Activated CD8-positive, alpha-beta memory T cell treated with anti-CD3 and anti-CD28 coated beads, Interleukin-2, amount 50 U/mL, for 24 hours (primary cell): ENCODE data around the gene PDZD2.

ENCODE experiments used
- DNase-seq: peaks from one replicate; pipeline ENCODE4 v3.0.0-alpha.2; 2020; ENCODE audit errors: extremely low read depth

Gene PDZD2

DNA sequence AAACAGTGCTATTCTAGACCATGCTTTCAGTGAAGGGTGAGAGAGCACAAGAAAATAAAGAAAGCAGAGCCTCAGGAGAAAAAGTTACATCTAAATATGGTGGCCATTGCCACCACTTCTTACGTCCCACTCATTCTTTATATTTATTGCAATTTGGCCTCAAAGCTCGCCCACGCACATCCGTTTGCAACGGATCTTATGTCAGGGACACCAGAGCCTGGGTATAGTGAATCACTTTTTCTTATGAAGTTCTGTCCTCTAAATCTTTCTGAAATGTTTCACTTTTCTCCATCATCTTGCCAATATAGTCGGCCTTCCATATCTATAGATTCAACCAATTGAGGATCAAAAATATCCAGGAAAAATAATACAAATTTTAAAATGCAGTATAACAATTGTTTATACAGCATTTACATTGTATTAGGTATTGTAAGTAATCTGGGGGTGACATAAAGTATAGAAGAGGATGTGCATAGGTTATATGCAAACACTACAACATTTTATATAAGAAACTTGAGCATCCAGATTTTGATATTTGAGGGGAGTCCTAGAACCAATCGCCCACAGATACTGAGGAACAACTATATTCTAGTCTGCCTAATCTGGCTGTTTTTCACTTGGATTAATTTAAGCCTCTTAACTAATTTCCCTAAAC lies 500.0 kb downstream of the PDZD2 start:
- DNase-seq = peak; percentile 28

DNA sequence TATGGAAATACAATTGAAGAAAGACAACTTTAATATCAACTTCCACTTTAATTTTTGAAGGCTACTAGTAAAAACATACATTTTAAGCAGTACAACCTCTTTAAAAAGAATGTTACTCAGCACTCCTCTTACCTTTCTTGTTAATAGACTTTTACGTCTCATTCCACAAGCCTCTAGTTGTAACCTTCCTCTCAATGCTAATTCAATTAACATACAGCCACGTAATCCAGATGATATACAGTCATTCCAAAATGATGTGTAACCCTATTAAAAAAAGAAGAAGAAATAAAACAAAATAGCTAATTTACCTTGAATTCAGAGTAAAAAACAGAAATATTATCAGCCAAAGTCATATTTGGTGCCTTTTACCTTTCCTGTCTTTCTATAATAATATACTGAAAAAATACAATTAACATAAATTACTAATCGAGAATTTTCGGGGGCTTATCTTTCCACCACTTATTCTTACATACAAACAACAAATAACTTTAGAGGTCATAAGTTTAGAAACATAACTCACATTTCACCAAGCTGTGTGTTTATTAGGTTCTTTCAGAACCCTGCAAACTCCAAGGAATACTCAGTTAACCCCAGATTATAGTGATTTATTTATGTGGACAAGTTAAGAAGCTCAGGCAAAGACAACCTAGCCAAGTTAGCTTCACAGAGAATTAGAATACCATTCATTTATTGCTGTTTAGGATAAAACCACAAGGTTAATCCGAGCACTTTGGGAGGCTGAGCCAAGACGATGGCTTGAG lies 504.9 kb downstream of the PDZD2 start:
- no peak for DNase-seq

DNA sequence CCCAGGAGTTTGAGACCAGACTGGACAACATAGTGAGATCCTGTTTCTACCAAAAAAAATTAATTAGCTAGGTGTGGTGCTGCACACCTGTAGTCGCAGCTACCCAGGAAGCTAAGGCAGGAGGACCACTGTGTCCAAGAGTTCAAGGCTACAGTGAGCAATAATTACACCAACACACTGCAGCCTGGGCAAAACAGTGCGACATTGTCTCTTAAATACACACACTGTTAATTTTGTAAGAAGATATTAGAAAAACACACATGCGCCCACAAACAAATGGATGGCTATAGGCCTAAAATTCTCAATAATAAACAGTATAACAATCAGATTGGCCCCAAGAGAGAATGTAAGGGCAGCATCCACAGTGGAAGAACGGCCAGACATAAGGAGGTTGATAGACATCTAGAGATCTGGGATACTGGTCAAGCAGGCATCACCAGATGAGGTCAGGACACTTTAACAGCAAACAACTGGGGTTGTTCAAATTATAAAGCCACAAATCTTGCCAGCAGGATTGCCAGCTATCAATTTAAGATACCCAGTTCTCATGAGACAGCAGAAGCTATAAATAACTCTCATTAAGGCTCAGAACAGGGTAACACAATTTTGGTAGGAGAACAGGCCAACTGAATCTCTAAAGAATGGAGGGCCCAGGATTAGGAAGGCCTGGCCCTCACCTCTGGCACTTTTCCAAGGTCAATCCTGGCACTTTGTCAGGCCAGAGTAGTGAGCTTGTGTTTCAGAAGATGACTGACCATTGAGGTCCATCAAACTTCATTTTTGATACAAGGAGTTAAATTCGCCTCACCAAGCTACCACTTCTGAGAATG lies 505.7 kb downstream of the PDZD2 start:
- no peak for DNase-seq

DNA sequence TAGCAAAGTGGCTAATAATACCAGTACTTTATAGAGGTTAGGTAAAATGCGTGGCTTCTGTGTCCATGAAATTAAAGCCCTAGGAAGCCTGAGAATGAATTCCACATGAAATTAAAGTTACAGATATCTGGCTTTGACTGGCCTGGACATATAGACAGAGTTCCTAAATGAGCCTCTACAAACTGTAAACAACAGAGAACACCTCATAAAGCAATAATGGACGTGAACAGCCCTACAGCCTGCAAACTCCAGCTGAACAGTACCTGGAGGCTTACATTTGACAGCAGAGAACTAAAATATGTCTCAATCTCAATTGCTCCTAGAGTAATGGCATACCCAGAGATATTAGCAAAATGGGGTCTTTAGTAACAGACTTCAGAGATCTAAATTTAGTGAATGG lies 506.4 kb downstream of the PDZD2 start:
- DNase-seq = no peak

DNA sequence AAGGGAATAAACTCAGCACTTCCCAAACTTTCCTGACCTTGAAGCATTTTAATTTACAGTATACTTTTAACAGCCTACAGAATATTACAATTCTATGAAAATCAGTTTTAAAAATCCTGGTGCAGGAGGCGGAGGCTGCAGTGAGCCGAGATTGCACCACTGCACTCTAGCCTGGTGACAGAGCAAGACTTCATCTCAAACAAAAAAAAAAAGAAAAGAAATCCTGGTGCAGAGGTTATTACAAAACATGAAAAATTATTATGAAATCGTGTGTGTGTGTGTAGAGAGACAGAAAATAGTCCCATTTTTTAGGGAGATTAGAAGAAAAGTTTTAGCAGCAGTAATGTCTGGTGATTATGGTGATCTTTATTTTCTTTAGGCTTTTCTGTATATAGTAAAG lies 508.3 kb downstream of the PDZD2 start:
- no peak for DNase-seq

DNA sequence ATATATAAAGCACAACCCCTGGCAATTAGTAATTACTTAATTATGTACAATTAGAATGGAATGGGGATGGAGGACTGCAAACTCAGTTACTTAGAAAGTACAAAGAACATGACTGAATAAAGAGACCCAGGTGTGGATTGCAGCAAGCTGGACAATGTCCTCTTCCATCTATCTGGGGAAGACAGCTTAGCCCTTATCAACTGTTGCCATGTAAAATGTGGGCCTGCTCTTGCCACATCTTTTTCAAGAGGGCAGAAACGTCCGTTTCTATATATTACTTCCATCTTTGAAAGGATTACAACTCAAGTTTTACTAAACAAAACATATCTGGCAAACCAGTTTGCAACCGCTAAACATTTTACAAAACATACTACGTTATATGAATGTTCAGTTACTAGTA lies 509.0 kb downstream of the PDZD2 start:
- DNase-seq = no peak

DNA sequence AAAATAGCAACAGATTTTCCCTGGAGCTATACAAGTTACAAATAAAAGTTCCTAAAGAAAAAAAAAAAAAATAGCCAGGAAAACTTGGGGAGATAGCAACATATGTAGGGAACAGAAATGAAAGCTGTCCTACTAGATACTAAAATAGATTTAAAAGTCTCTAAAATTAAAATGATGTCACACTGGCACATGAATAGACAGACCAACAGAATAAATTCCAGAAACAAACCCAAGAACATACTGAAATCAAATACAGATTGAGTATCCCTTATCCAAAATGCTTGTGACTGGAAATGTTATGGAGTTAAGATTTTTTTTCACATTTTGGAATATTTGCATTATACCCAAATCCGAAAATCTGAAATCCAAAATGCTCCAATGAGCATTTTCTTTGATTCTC lies 511.4 kb downstream of the PDZD2 start:
- DNase-seq = no peak

DNA sequence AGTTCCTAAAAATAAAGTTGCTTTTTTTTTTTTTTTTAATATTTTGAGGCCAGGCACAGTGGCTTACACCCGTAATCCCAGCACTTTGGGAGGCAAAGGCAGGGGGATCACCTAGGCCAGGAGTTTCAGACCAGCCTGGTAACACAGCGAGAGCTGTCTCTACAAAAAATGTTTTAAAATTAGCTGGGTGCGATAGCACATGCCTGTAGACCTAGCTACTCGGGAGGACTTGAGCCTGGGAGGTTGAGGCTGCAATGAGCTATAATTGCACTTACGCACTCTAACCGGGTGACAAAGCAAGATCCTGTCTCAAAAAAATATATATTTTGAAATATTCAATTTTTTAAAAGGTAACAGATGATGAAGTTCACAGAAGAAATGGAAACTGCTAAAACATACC lies 512.3 kb downstream of the PDZD2 start:
- no peak for DNase-seq

DNA sequence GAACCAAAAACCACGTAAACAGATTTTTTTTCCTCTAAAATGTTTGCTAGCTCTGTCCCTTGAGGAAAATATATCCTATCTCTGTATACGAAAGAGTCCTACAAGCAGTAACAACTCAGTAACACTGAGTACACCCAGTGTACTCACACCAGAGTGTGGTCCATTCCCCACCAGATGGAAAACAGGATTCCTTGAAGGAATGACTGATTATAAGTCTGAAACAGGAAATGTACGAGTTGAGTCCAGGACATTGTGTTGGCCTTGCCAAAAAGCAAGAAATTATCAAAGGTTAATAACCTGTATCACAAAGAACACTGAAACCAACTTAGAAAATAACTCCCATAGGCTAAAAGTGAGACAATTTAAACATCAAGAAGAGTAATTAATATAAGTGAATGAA lies 514.8 kb downstream of the PDZD2 start:
- no peak for DNase-seq

DNA sequence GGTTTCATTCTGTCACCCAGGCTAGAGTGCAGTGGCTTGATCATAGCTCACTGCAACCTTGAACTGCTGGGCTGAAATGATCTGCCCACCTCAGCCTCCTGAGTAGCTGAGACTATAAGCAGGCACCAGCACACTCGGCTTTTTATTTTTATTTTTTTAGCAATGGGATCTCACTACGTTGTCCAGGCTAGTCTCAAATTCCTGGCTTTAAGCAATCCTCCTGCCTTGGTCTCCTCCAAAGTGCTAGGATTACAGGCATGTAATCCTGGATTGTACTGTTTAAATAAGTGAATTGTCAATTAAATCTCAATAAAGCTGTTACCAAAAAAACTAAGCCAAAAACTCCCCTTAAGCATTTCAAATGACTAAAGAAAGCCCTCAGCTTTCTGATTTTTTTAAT lies 516.3 kb downstream of the PDZD2 start:
- DNase-seq = no peak

DNA sequence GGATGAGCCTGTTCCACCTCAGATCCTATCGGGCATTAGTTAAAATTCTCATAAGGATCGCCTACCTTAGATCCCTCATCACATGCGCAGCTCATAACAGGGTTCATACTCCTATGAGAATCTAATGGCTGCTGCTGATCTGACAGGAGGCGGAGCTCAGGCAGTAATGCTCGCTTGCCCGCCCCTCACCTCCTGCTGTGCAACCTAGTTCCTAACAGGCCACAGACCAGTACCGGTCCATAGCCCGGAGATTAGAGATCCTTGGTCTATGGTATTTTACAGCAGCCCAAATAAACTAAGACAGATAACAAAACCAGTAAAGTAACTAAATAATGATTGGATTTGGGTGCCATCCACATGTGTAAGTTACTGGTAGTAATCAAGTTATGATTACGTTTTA lies 517.7 kb downstream of the PDZD2 start:
- no peak for DNase-seq

DNA sequence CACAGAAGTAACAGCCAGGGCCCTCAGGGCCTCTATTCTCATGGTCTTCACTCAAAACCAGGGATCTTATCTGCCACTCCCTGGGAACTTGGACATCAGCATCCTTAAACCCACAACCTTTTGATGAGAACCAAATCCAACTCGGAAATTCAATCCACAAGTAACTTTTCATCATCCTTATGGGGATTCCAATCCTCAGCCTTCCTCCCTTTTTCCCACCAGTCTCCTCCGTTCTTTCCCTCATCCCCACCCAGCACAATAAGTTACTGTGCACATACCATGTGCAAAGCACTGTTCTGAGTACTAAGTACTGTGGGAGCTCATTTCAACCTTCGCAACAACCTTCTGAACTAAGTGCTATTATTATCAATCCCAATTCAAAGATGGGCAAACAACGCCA lies 518.1 kb downstream of the PDZD2 start:
- DNase-seq = no peak

DNA sequence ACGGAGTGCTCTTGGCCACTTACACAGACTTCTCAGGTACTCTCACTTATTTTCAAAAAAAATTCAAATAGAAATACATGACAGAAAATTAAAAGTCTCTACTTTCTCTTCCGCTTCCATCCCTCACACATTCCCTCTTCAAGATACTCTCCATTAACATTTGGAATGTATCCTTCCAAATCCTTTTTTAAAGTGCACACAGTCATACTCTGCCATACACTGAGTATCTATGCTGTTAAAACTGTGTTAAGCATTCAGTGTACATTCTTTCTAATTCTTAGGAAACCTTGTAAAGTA lies 519.7 kb downstream of the PDZD2 start:
- no peak for DNase-seq

DNA sequence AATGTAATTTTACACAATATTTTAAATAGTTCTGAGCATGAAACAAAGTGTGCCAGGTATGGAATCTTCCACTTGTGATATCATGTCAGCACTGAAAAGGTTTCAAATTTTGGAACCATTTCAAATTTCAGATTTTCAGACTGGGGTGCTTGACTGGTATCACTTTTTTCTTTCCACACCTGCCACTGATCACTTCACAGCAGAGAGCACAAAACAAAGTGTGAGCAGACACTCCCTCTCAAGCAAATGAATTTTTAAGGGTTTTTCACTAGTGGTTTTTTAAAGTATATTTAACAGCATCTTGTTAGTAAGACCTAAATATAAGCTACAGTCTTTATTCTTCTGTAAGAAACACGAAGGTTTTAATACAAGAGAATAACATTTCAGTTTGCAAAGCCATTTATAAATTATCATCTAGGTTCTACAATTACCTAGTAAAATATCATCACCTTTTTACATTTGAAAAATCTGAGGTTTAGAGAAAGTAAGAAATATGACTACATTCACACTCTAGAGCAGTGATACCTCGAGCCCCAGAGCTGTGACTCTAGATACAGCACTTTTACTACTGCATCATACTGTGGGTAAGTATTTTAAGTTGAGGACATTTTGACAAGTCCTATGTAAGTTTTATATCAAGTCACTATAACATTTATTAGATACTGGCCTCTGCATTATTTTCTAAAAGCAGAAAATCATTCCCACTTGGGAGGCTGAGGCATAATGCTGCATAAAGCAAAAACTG lies 520.6 kb downstream of the PDZD2 start:
- no peak for DNase-seq

DNA sequence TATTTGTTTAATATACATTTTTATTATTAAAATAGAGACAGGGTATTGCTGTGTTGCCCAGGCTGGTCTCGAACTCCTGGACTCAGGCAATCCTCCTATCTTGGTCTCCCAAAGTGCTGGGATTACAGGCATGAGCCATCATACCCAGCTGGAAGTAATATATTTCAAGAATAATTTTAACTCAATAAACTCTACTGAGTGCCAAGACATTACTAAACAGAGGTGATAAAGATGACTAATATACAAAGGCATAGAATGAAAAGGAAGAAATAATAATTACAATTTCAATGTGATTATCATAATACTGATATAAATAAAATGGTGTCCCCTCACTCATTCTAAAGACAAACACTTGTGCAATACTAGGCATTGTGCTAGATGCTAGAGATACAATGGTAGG lies 521.3 kb downstream of the PDZD2 start:
- no peak for DNase-seq
